Lower leg skin (tissue), 4 donors: ENCODE results near the gene INKA2. TPM values are rescaled to one million over a fixed set of nuclear protein-coding genes. Genes with fewer than 3 reads are reported as not detected.
A peak's percentile ranks its signal among the peaks of the same experiment; 100 is the strongest.

Experiments
- DNase-seq, 2 donors: peaks; one replicate each; pipeline ENCODE4 v3.0.0-alpha.2; 2019; ENCODE audit warnings: low spot score in 2 of 2
- H3K4me3 ChIP-seq: fragments of 200-600 bp; sonication (generic); 2 replicates; pipeline ENCODE4 v1.5.1; 2017; ENCODE audit warnings: mild to moderate bottlenecking, low read depth; ENCODE audit not compliant: poor library complexity, severe bottlenecking
- POLR2A ChIP-seq, 2 donors: fragments of 450-650 bp; IDR thresholded peaks; one replicate each; pipeline ENCODE4 v1.6.1; 2016 to 2017; ENCODE audit warnings: antibody characterized with exemption in 2 of 2, mild to moderate bottlenecking in 1 of 2, moderate library complexity in 1 of 2
- WGBS, 2 donors: methylation state at CpG; one replicate each; pipeline ENCODE4 v1.1.5; 2018; 5-methylcytosine and 5-hydroxymethylcytosine counted together
- intact Hi-C: fragments of 100-400 bp; cut with DNase I; formaldehyde crosslinking; loops from one replicate; pipeline ENCODE4 v1.15.0; 2023; ENCODE audit warnings: low total_unique reads
- total RNA-seq, 4 donors: library from RNA; depleted of rRNA; stranded (reverse); fragments of >200 nt; gene quantifications; one replicate each; pipeline ENCODE4 v1.1.0, GENCODE V29; 2016
- TF ChIP-seq, protein P1 (sequence below), 3 donors: fragments of 450-650 bp; IDR thresholded peaks; one replicate each; pipeline ENCODE4 v1.5.1; 2016; ENCODE audit warnings: antibody characterized with exemption in 3 of 3, mild to moderate bottlenecking in 3 of 3, moderate library complexity in 2 of 3

The INKA2 gene
- total RNA-seq, 4 donors from 2014 or later, result 2.5 to 8.7 (median 4.8) TPM

DNA sequence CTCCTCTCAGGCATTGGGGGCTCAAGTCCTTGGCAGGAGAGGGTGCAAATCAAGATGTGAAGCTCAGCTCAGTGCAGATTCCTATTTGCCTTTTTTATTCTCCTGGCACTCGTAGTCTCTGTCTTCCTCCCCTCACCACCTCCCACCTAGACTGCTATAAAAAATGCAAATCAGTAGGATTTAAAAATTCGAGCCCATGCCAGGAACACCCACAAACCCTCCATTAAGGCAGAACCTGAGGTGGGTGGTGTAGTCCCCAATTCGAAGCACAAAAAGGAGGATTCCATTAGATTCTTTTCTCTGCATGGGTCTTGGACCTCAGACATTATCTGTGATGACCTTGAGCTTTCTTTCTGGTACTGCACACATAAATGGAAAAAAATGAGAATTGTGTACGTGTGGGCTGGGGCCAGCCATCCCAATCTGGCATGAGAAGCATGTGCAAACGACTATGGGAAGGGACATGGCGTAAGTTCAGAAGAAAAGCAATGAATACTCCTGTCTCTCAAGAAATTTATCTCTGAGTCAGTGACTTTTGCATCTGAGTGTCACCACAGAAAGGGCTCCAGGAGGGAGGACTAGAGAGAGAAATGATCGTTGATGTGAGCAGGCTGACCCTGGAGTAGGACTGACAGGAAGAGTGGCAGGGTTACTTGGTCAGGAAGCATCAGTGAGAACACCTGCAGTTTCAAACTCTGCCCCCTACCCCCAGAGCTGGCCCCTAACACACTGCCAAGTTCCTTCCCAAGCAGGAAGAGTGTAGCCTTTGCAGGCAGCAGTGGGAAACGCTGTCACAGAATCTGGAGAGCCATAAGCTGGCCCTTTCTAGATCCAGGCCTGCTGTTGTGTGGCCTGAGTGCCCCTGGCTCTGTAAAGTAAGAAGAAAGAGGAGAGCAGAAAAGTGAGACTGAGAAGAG, 1.7 kb downstream of the INKA2 start:
- peak in 1 of 2 donors; percentile 82 for DNase-seq
- TF ChIP-seq, protein P1, sequence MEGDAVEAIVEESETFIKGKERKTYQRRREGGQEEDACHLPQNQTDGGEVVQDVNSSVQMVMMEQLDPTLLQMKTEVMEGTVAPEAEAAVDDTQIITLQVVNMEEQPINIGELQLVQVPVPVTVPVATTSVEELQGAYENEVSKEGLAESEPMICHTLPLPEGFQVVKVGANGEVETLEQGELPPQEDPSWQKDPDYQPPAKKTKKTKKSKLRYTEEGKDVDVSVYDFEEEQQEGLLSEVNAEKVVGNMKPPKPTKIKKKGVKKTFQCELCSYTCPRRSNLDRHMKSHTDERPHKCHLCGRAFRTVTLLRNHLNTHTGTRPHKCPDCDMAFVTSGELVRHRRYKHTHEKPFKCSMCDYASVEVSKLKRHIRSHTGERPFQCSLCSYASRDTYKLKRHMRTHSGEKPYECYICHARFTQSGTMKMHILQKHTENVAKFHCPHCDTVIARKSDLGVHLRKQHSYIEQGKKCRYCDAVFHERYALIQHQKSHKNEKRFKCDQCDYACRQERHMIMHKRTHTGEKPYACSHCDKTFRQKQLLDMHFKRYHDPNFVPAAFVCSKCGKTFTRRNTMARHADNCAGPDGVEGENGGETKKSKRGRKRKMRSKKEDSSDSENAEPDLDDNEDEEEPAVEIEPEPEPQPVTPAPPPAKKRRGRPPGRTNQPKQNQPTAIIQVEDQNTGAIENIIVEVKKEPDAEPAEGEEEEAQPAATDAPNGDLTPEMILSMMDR (IDR thresholded peaks at IDR 0.05), result no peak
- no peak for TF ChIP-seq POLR2A (IDR thresholded peaks at IDR 0.05)
- intact Hi-C loops, result no loop called here
- 40 to 49% methylated on average over 8 of the region's 8 CpGs for WGBS, 2 donors
- H3K4me3 ChIP-seq, result no peak overlapping the region

- intact Hi-C loops, result no loop called here
- peak in 1 of 2 donors; percentile 88 for DNase-seq
- no peak overlapping the region for H3K4me3 ChIP-seq
- WGBS, 2 donors, result 56 to 61% methylated on average over 4 of the region's 4 CpGs
- TF ChIP-seq, protein P1 (IDR thresholded peaks at IDR 0.05), result no peak
- no peak for TF ChIP-seq POLR2A (IDR thresholded peaks at IDR 0.05)
Observed at GRCh38 chr1:111736548-111737215, 2.5 kb downstream of the INKA2 start.

DNA sequence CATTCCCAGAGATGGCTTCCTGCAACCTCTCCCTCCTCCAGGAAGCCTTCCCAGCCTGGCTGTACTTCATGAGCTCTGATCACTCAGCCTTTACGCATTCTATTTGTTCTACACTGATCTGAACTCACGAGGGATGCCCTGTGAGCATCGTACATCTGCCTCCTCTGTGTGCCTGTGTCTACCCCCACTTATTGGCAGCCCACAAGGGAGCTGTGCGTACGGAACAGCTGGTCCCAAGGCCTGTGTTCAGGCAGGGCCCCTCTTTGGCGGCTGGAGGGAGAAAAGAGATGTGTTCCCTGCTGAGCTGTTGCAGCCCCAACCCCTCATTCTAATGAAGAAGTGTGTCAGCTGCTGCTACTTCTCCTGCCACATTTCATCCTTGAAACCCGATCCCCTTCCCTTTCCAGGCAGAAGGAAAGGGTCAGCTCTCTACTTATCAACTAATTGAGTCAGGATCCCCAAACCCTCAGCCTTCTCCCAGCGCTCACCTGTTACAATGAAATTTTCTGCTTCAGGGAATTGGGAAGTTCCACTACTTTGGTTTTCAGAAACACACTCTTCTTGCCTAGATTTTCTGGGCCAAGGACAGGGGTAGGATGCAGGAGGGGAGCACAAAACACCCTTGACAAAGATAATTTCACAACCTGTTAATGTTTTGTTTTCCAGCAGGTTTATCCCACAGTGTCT, 3.2 kb downstream of the INKA2 start:
- DNase-seq, result peak in 1 of 2 donors; percentile 50
- intact Hi-C loops, result no loop called here
- TF ChIP-seq, protein P1 (IDR thresholded peaks at IDR 0.05), result no peak
- TF ChIP-seq POLR2A (IDR thresholded peaks at IDR 0.05), result no peak
- no peak overlapping the region for H3K4me3 ChIP-seq
- 87 to 93% methylated on average over 8 of the region's 8 CpGs for whole genome bisulfite sequencing, 2 donors

- no peak overlapping the region for H3K4me3 ChIP-seq
- intact Hi-C loops, result no loop called here
- DNase-seq, result no peak
- TF ChIP-seq POLR2A (IDR thresholded peaks at IDR 0.05), result no peak
- TF ChIP-seq, protein P1 (IDR thresholded peaks at IDR 0.05), result no peak
- WGBS, 2 donors, result 86 to 88% methylated on average over 4 of the region's 4 CpGs
Observed at GRCh38 chr1:111735321-111735720, 3.9 kb downstream of the INKA2 start.

GRCh38 chr1:111734856-111735255, 4.3 kb downstream of the INKA2 start:
- intact Hi-C loops, result no loop called here
- DNase-seq, result no peak
- TF ChIP-seq, protein P1 (IDR thresholded peaks at IDR 0.05), result no peak
- no peak for TF ChIP-seq POLR2A (IDR thresholded peaks at IDR 0.05)
- no peak overlapping the region for H3K4me3 ChIP-seq
- WGBS, 2 donors, result 75 to 77% methylated on average over 3 of the region's 3 CpGs
